Measurements from ENCODE around the gene CYB5RL. TPM values are rescaled to one million over a fixed set of nuclear protein-coding genes. Genes with fewer than 3 reads are reported as not detected.

The CYB5RL gene
- total and polyA plus RNA-seq, 2 of the 13 experiments (the other 11 are each of a cell fraction or from before 2014, with no cell fraction given), result 3.7 to 5.0 TPM

GRCh38 chr1:54199765-54200518, at the start of gene CYB5RL, which contains the start of gene MRPL37 (continued):
- TF ChIP-seq NPAS2 (CRISPR knock-in tag; IDR thresholded peaks at IDR 0.05; ENCODE audit: borderline replicate concordance) (no peak), TFAP4 (IDR thresholded peaks at IDR 0.05; ENCODE audit: borderline replicate concordance, low read depth) (peak; percentile 43; the same call in 1 of the 2 replicates), IRF1 (CRISPR knock-in tag; IDR thresholded peaks at IDR 0.05; ENCODE audit: low read depth) (no peak), YEATS2 (CRISPR knock-in tag; IDR thresholded peaks at IDR 0.05; ENCODE audit: borderline replicate concordance) (peak; percentile 64; the same call in 1 of the 2 replicates), DNMT1 (CRISPR knock-in tag; IDR thresholded peaks at IDR 0.05) (0 out of 2 replicates have a peak, but pooled peaks have one; percentile 46), ZFP90 (CRISPR knock-in tag; IDR thresholded peaks at IDR 0.05; ENCODE audit: borderline replicate concordance) (0 out of 2 replicates have a peak, but pooled peaks have one; percentile 45), ZNF280D (CRISPR knock-in tag; IDR thresholded peaks at IDR 0.05) (0 out of 2 replicates have a peak, but pooled peaks have one; percentile 62), THAP11 (CRISPR knock-in tag; IDR thresholded peaks at IDR 0.05) (peak; percentile 77), KDM4B (CRISPR knock-in tag; IDR thresholded peaks at IDR 0.05) (no peak), USF2 (IDR thresholded peaks at IDR 0.05; ENCODE audit: low read depth, low read length) (peak; percentile 62), USF2 (CRISPR knock-in tag; IDR thresholded peaks at IDR 0.05; ENCODE audit: borderline replicate concordance) (peak; percentile 61; the same call in 1 of the 2 replicates), ZNF670 (CRISPR knock-in tag; IDR thresholded peaks at IDR 0.05; ENCODE audit: borderline replicate concordance) (0 out of 2 replicates have a peak, but pooled peaks have one; percentile 23), KLF12 (CRISPR knock-in tag; IDR thresholded peaks at IDR 0.05; ENCODE audit: borderline replicate concordance) (peak; percentile 84; the same call in 1 of the 2 replicates), ZNF468 (CRISPR knock-in tag; IDR thresholded peaks at IDR 0.05) (0 out of 2 replicates have a peak, but pooled peaks have one; percentile 49), GMEB1 (CRISPR knock-in tag; IDR thresholded peaks at IDR 0.05; ENCODE audit: borderline replicate concordance) (0 out of 2 replicates have a peak, but pooled peaks have one; percentile 29), SMC3 (IDR thresholded peaks at IDR 0.05; ENCODE audit: low read length) (no peak), KAT2B (IDR thresholded peaks at IDR 0.05; ENCODE audit: borderline replicate concordance, low read depth, low read length) (no peak), ZMYM4 (CRISPR knock-in tag; IDR thresholded peaks at IDR 0.05) (peak; percentile 65), ZNF879 (CRISPR knock-in tag; IDR thresholded peaks at IDR 0.05) (no peak)
